ENCODE data around the gene ZNF280D.

DNA sequence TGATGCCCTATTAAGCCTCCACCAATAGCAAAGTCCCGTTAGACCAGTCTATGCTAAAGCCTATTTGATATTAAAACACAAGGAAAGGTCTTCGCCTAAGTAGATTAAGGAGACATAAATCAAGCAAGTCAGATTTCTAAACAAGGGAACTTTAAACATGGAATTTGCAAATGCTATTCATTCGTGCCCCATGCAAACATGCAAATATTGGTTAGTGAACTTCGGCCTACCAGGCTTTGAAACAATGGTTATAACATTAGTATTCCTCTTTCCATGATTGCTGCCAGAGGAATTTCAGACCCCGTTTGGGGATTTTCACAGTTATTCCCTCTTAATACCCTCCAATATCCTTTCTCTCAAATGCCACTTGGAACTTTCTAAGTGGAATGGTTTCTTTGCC, 36.9 kb upstream of the ZNF280D start:
- no peak for TF ChIP-seq POLR2A (IDR thresholded peaks at IDR 0.05)
- TF ChIP-seq CTCF (IDR thresholded peaks at IDR 0.05): no peak
